ENCODE data around the gene KRTAP3-1. TPM values are rescaled to one million over a fixed set of nuclear protein-coding genes. Genes with fewer than 3 reads are reported as not detected.
"Not testable (repeated sequence)": the region's sequence is repeated elsewhere in the genome, so short reads cannot be mapped to it uniquely, and the experiment has no call there.

The KRTAP3-1 gene
- total RNA-seq, 4 donors from 2014 or later, result not detected

DNA sequence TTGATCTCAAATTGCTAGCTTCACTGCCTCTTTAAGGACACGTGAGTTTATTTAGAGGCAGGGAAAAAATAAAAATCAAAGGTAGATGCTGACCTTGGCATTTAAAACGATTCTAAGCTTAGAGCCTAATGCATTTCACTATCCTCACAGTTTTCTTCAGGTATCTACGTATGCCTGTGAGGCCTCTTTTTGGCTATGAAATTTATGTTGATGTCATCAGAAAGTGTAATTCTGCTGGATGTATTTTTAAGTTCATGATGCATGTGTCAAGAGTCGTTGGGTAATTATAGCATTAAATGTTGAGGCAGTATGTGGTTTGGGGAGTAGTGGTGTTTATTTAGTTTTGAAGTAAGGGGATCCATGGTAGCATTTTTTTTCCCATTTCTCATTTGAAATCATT, 5.0 kb downstream of the KRTAP3-1 start:
- peaks cover 0 to 16% (median 0%) of the 10 kb centered on the region in 4 donors for H3K27me3 ChIP-seq
- no peak overlapping the region for H3K4me3 ChIP-seq
- intact Hi-C loops (cut with DNase I), result no loop called here
- H3K9me3 ChIP-seq, result no peaks in the 10 kb centered on the region
- no peaks in the 10 kb centered on the region for H3K36me3 ChIP-seq
- 53% methylated on average over 4 of the region's 4 CpGs for WGBS, 2 donors
- H3K4me1 ChIP-seq, result peaks cover 0 to 29% (median 4%) of the 10 kb centered on the region in 3 donors
- no peak overlapping the region for H3K27ac ChIP-seq
- no peak for DNase-seq
- no peak for TF ChIP-seq POLR2A (IDR thresholded peaks at IDR 0.05)
- TF ChIP-seq, protein P1, sequence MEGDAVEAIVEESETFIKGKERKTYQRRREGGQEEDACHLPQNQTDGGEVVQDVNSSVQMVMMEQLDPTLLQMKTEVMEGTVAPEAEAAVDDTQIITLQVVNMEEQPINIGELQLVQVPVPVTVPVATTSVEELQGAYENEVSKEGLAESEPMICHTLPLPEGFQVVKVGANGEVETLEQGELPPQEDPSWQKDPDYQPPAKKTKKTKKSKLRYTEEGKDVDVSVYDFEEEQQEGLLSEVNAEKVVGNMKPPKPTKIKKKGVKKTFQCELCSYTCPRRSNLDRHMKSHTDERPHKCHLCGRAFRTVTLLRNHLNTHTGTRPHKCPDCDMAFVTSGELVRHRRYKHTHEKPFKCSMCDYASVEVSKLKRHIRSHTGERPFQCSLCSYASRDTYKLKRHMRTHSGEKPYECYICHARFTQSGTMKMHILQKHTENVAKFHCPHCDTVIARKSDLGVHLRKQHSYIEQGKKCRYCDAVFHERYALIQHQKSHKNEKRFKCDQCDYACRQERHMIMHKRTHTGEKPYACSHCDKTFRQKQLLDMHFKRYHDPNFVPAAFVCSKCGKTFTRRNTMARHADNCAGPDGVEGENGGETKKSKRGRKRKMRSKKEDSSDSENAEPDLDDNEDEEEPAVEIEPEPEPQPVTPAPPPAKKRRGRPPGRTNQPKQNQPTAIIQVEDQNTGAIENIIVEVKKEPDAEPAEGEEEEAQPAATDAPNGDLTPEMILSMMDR (IDR thresholded peaks at IDR 0.05), result no peak

DNA sequence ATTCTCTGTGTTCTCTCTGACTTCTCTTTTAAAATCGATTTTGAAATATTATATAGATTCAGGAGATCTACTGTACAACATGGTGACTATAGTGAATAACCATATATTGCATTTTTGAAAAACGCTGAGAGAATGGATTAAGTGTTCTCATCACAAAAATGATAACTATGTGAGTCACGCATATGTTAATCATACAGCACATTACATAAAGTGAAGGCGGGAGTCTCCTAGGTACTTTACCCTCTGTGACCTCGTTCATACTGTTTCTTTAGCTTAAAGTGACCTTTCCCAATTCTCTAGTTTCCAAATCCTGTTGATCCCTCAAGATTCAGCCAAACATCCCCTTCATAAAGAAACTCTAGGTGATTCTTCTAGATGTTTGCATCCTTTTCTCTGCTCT, 6.1 kb downstream of the KRTAP3-1 start:
- H3K9me3 ChIP-seq, result no peaks in the 10 kb centered on the region
- peak overlapping the region in 3 of 4 donors; percentile 33 to 78 (median 62) for H3K27ac ChIP-seq
- TF ChIP-seq, protein P1 (IDR thresholded peaks at IDR 0.05), result no peak
- no peak for TF ChIP-seq POLR2A (IDR thresholded peaks at IDR 0.05)
- H3K36me3 ChIP-seq, result no peaks in the 10 kb centered on the region
- no peak overlapping the region for H3K4me3 ChIP-seq
- peaks cover 0 to 25% (median 4%) of the 10 kb centered on the region in 3 donors for H3K4me1 ChIP-seq
- intact Hi-C loops (cut with DNase I), result no loop called here
- 24 to 32% methylated on average over 5 of the region's 5 CpGs for WGBS, 2 donors
- DNase-seq, result no peak
- H3K27me3 ChIP-seq, result peaks cover 0 to 24% (median 0%) of the 10 kb centered on the region in 4 donors

DNA sequence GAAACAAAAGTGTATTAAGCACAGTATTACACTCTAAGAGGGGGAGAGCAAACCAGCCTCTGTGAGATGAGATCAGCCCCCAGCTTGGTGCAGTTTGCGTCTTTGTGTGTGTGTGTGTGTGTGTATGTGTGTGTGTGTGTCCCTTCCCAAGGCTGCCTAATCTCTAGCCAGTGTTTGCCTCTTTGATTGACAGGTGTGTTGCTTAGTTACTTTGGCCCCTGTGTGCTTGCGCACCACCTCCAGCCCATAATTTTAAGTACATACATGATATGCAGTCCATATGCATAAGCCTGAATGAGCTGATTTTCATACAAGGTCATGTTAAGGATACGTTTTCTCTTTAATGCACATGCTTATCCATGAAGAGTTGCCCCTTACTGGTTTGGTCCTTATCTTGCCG, 7.1 kb downstream of the KRTAP3-1 start:
- Histone ChIP-seq H3K27ac (peak overlapping the region in 2 of 4 donors; percentile 23 to 78), H3K27me3 (peaks cover 0 to 34% (median 0%) of the 10 kb centered on the region in 4 donors), H3K9me3 (no peaks in the 10 kb centered on the region), H3K4me3 (no peak overlapping the region), H3K4me1 (peaks cover 0 to 25% (median 4%) of the 10 kb centered on the region in 3 donors), H3K36me3 (no peaks in the 10 kb centered on the region)
- WGBS, 2 donors, result 77 to 82% methylated on average over 4 of the region's 4 CpGs
- DNase-seq, result no peak
- TF ChIP-seq, protein P1 (IDR thresholded peaks at IDR 0.05), result no peak
- no peak for TF ChIP-seq POLR2A (IDR thresholded peaks at IDR 0.05)
- intact Hi-C loops (cut with DNase I), result no loop called here

DNA sequence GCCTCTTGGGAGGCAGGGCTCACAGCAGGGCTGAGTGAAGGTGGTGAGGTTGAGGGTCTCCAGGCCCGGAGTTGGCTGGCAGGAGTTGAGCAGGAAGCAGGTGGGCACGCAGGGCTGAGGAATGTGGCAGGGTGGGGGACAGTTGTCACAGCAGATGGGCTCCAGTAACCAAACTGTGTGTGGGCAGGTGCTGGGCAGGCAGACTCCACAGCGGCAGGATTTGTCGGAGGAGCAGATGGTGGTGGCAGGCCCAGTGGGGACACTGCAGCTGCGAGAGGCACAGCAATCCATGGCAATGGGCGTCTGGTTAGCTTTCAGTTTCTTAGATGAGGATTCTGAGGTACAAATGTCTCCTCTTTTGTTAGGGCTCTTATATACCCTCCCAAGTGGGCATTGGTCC, 9.4 kb downstream of the KRTAP3-1 start, which contains the start of gene KRTAP3-2:
Gene KRTAP3-2, minus strand, starts transcription at position 344 of the 400 bp plus-strand sequence. Its CDS starts 53 bp downstream, at position 291.
- WGBS, 2 donors, result 66 to 95% methylated on average over 4 to 6 of the region's 6 CpGs
- intact Hi-C loops (cut with DNase I); H3K4me3 ChIP-seq; H3K36me3 ChIP-seq; H3K27ac ChIP-seq; H3K9me3 ChIP-seq; DNase-seq: not testable (repeated sequence)
- Histone ChIP-seq H3K4me1 (peaks cover 0 to 25% (median 4%) of the 10 kb centered on the region in 3 donors), H3K27me3 (peaks cover 0 to 40% (median 0%) of the 10 kb centered on the region in 4 donors)

DNA sequence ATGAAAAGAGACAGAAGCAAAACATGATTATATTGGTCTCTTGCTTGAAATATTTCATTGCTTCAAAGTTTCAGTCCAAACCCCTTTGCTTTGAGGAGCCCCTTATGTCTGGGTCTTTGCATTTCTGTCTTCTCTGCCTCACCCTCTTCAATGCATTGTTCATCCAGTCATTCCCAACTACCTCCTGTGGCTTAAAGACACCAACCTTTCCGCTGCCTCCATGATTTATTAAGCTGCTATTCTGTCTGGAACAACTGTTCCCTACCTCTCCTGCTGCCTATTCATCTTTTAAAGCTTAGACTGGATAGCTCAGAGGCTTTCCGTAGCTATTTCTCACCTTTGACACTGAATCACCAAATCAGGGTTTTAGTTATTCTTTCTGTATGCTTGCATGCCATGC, 11.6 kb downstream of the KRTAP3-1 start:
- Histone ChIP-seq H3K9me3 (no peaks in the 10 kb centered on the region), H3K27me3 (peaks cover 0 to 60% (median 0%) of the 10 kb centered on the region in 4 donors), H3K27ac (no peak overlapping the region), H3K4me1 (peaks cover 0 to 5% (median 0%) of the 10 kb centered on the region in 3 donors), H3K4me3 (no peak overlapping the region), H3K36me3 (no peaks in the 10 kb centered on the region)
- DNase-seq, result no peak
- intact Hi-C loops (cut with DNase I), result no loop called here
- 66 to 80% methylated on average over 2 of the region's 2 CpGs for WGBS, 2 donors
- TF ChIP-seq POLR2A (IDR thresholded peaks at IDR 0.05), result no peak
- TF ChIP-seq, protein P1 (IDR thresholded peaks at IDR 0.05), result no peak

DNA sequence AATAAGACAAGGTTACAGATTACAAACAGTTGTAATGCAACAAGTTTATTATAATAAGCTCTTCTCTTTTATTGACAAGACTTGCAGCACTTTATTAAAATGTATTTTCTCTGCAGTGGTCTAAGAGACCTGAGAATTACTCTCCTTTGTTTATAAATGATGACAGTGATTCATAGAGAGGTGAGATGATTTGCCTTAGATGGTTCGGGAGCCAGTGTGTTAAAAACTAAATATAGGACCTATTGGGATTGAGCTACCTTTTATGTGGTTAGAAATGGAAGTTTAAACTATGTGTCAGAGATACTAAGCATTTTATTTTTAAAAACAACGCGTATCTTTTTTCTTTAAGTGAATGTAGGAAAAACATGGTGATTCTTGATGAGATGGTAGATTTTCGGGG, 12.1 kb downstream of the KRTAP3-1 start:
- no peak for DNase-seq
- no peak overlapping the region for H3K4me3 ChIP-seq
- no peaks in the 10 kb centered on the region for H3K36me3 ChIP-seq
- TF ChIP-seq, protein P1 (IDR thresholded peaks at IDR 0.05), result no peak
- no peak for TF ChIP-seq POLR2A (IDR thresholded peaks at IDR 0.05)
- H3K9me3 ChIP-seq, result no peaks in the 10 kb centered on the region
- H3K27me3 ChIP-seq, result peaks cover 0 to 59% (median 0%) of the 10 kb centered on the region in 4 donors
- intact Hi-C loops (cut with DNase I), result no loop called here
- no peaks in the 10 kb centered on the region for H3K4me1 ChIP-seq
- no peak overlapping the region for H3K27ac ChIP-seq
- 68 to 76% methylated on average over 4 of the region's 4 CpGs for WGBS, 2 donors
